Mesothelial cell of epicardium (in vitro differentiated cells): ENCODE measurements around the gene ADAMTSL1. TPM values are rescaled to one million over a fixed set of nuclear protein-coding genes. Genes with fewer than 3 reads are reported as not detected.

Experiments used
- DNase-seq, 2 experiments: peaks; one replicate each; pipeline ENCODE4 v3.0.0; 2021; ENCODE audit warnings: low spot score in 2 of 2; ENCODE audit not compliant: unreplicated experiment in 2 of 2
- H3K27ac Mint-ChIP-seq: 2 replicates; pipeline ENCODE4 v1.8.0; 2021; ENCODE audit warnings: mixed read lengths
- H3K27me3 Mint-ChIP-seq: 2 replicates; pipeline ENCODE4 v1.8.0; 2021; ENCODE audit warnings: low read depth, mixed read lengths
- H3K36me3 Mint-ChIP-seq: 2 replicates; pipeline ENCODE4 v1.8.0; 2021; ENCODE audit warnings: mixed read lengths
- H3K4me1 Mint-ChIP-seq: 2 replicates; pipeline ENCODE4 v1.8.0; 2021; ENCODE audit warnings: mixed read lengths
- H3K4me3 Mint-ChIP-seq: 2 replicates; pipeline ENCODE4 v1.8.0; 2021; ENCODE audit warnings: mild to moderate bottlenecking, moderate library complexity, mixed read lengths
- H3K9me3 Mint-ChIP-seq: 2 replicates; pipeline ENCODE4 v1.8.0; 2021; ENCODE audit warnings: mixed read lengths
- total RNA-seq: library from RNA; stranded (reverse); gene quantifications from 3 replicates; pipeline ENCODE4 v1.2.1, GENCODE V29; 2021
- TF ChIP-seq, protein P1 (sequence below): fragments of 200-600 bp; sonication (generic); IDR thresholded peaks from one replicate; pipeline ENCODE4 v1.5.0; 2021; ENCODE audit warnings: antibody characterized with exemption; ENCODE audit not compliant: unreplicated experiment

Gene ADAMTSL1
- total RNA-seq, 1 donor from 2014 or later: 48.0 TPM

DNA sequence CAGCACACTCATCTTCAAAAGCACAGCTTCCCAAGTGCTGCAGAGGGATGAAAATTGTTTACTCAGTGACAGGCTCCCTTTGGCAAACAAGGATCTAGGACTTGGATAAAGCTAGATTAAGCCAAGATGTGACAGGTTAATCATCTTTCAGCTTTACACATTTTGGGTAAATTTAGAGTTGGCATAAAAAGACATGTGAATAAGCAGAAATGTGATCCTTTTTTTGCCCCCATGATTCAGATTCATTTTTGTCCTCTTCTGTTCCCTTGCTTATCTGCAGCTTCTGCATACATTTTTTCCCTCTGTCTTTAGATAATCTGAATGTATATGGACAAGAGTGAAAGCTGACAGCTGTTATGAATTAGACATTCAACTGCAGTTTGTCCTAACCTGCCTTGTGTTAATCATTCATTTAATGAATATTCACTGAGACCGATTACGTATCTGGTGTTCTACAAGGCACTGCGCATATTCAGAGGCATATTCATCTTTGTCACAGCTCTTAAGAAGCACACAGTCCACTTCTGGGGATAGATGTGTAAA, 19.6 kb downstream of the ADAMTSL1 start:
- Mint-ChIP-seq H3K36me3 (no peaks in the 10 kb centered on the region), H3K27me3 (no peaks in the 10 kb centered on the region), H3K27ac (no peak overlapping the region), H3K9me3 (no peaks in the 10 kb centered on the region), H3K4me3 (no peak overlapping the region), H3K4me1 (peaks cover 36% of the 10 kb centered on the region)
- no peak for DNase-seq
- TF ChIP-seq, protein P1, sequence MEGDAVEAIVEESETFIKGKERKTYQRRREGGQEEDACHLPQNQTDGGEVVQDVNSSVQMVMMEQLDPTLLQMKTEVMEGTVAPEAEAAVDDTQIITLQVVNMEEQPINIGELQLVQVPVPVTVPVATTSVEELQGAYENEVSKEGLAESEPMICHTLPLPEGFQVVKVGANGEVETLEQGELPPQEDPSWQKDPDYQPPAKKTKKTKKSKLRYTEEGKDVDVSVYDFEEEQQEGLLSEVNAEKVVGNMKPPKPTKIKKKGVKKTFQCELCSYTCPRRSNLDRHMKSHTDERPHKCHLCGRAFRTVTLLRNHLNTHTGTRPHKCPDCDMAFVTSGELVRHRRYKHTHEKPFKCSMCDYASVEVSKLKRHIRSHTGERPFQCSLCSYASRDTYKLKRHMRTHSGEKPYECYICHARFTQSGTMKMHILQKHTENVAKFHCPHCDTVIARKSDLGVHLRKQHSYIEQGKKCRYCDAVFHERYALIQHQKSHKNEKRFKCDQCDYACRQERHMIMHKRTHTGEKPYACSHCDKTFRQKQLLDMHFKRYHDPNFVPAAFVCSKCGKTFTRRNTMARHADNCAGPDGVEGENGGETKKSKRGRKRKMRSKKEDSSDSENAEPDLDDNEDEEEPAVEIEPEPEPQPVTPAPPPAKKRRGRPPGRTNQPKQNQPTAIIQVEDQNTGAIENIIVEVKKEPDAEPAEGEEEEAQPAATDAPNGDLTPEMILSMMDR: no peak

DNA sequence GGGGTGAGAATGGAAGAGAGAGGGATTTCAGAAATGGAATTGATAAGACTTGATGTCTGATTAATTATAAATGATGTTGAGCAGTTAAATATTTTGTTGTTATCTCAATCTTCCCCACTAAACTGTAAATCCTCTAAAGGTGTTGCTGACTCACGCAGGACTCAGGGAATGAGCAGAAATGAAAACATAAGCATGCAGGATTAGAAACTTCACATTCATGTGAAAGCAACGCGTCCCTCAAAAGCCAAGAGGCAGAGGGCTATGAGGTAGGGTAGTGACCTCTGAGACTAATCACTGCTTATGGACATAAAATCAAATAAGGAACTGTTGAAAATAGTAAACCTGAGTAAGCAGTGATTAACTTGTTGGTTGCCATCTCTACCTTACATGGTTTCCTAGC, 21.1 kb downstream of the ADAMTSL1 start:
- DNase-seq: no peak
- H3K27ac Mint-ChIP-seq: no peak overlapping the region
- H3K4me3 Mint-ChIP-seq: no peak overlapping the region
- H3K27me3 Mint-ChIP-seq: no peaks in the 10 kb centered on the region
- H3K36me3 Mint-ChIP-seq: no peaks in the 10 kb centered on the region
- H3K9me3 Mint-ChIP-seq: no peaks in the 10 kb centered on the region
- H3K4me1 Mint-ChIP-seq: peaks cover 47% of the 10 kb centered on the region
- TF ChIP-seq, protein P1: no peak

DNA sequence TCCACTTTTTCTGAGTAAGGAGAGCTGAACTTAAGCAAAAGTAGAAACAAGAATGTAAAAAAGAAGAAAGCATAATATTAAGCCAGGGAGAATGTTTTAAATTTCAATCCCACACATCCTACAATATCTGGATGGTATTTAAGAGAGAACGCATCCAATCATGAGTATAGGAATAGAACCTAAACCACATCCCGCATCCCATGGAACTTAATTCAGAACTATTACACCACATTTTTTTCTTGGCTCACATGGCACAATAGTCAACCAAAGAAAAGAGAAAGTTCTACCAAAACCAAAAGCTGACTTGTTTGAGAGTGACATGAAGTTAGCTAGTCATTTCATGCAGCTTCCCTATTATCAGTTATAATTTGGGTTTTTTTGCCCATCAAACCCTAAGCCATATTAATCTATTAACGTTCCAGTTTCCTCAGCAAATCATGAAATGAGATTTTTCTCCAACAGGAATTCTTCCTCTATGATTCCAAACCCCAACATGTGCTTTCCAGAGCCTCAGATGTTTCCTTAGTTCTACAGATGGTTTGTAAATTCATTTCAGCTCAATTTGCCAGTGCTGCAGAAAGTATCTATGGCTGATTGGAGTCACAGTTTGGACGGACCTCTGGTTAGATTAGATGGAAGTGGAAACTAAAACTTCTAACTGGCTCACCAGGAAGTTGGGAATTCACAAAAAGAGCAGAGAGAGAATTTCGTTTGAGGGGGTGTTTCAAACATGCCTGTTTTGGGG, 22.5 kb downstream of the ADAMTSL1 start:
- TF ChIP-seq, protein P1: no peak
- H3K27me3 Mint-ChIP-seq: no peaks in the 10 kb centered on the region
- H3K4me3 Mint-ChIP-seq: no peak overlapping the region
- H3K4me1 Mint-ChIP-seq: peaks cover 56% of the 10 kb centered on the region
- no peak overlapping the region for H3K27ac Mint-ChIP-seq
- no peaks in the 10 kb centered on the region for H3K9me3 Mint-ChIP-seq
- DNase-seq: no peak
- H3K36me3 Mint-ChIP-seq: no peaks in the 10 kb centered on the region

DNA sequence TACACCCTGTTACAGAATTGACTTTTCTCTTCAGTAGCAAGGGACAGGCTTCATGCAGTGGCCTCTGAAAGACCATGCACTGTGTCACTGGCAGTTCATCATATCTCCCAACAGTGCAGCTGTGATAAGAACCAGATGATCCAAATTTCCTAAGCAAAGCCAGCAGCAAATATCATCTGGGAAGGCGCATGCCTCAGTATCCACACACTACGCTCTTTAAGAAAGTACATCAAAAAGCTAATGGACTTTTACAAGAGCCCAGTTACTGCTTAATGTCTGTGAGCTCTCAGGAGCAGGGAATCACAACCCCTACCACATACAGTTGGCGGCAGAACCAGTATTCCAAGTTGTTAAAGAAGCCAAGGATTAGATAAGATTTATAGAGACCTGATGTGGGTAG, 25.1 kb downstream of the ADAMTSL1 start:
- no peaks in the 10 kb centered on the region for H3K9me3 Mint-ChIP-seq
- peaks cover 50% of the 10 kb centered on the region for H3K4me1 Mint-ChIP-seq
- H3K27ac Mint-ChIP-seq: peak overlapping the region; percentile 57
- TF ChIP-seq, protein P1: no peak
- H3K36me3 Mint-ChIP-seq: no peaks in the 10 kb centered on the region
- no peak for DNase-seq
- no peak overlapping the region for H3K4me3 Mint-ChIP-seq
- H3K27me3 Mint-ChIP-seq: no peaks in the 10 kb centered on the region

DNA sequence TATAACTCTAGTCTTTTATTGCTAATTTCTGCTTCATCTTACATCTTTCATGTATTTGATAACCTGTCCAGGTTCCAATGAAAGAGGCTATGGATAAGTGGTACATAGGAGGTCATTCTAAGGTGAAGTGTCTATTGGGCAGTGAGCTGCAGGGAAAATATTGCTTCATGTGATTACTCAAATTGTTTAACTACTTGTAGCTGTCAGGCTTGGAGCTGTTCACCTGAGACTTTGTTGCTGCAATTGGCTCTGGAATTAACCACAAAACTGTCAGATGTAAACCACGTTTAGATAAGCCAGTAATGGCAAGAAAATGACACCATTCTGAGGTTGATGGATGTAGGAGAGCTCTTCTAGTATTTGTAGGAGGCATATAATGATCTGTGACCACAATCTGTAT, 26.0 kb downstream of the ADAMTSL1 start:
- H3K27ac Mint-ChIP-seq: no peak overlapping the region
- H3K4me1 Mint-ChIP-seq: peaks cover 48% of the 10 kb centered on the region
- no peaks in the 10 kb centered on the region for H3K36me3 Mint-ChIP-seq
- H3K27me3 Mint-ChIP-seq: no peaks in the 10 kb centered on the region
- no peaks in the 10 kb centered on the region for H3K9me3 Mint-ChIP-seq
- no peak for DNase-seq
- H3K4me3 Mint-ChIP-seq: no peak overlapping the region
- TF ChIP-seq, protein P1: no peak
